Measurements from ENCODE around the gene HUWE1.
"Not testable (repeated sequence)": the region's sequence is repeated elsewhere in the genome, so short reads cannot be mapped to it uniquely, and the experiment has no call there.

The HUWE1 gene

GRCh38 chrX:53686151-53686885, at the start of gene HUWE1:
TSS of gene HUWE1 (minus strand) at chrX:53686719. CDS start at chrX:53654107, 32,612 bp downstream.
- DNase-seq (ENCODE audit: low spot score) = peak; percentile 75

- DNase-seq (ENCODE audit: low spot score) = no peak
Measured at GRCh38 chrX:53732797-53733196, 46.3 kb upstream of the HUWE1 start.

- DNase-seq (ENCODE audit: low spot score) = no peak
Measured at GRCh38 chrX:53729751-53730150, 43.2 kb upstream of the HUWE1 start.

- no peak for DNase-seq (ENCODE audit: low spot score)
Measured at GRCh38 chrX:53728506-53728905, 42.0 kb upstream of the HUWE1 start.

- DNase-seq (ENCODE audit: low spot score) = no peak
Measured at GRCh38 chrX:53724872-53725271, 38.4 kb upstream of the HUWE1 start.

GRCh38 chrX:53723381-53723780, 36.9 kb upstream of the HUWE1 start:
- DNase-seq (ENCODE audit: low spot score) = no peak

GRCh38 chrX:53721610-53722009, 35.1 kb upstream of the HUWE1 start:
- DNase-seq (ENCODE audit: low spot score) = not testable (repeated sequence)

- DNase-seq (ENCODE audit: low spot score) = not testable (repeated sequence)
Measured at GRCh38 chrX:53719666-53720065, 33.1 kb upstream of the HUWE1 start.

GRCh38 chrX:53718073-53718472, 31.6 kb upstream of the HUWE1 start:
- no peak for DNase-seq (ENCODE audit: low spot score)

- no peak for DNase-seq (ENCODE audit: low spot score)
Measured at GRCh38 chrX:53717205-53717604, 30.7 kb upstream of the HUWE1 start.

- DNase-seq (ENCODE audit: low spot score) = no peak
Measured at GRCh38 chrX:53716328-53717088, 30.0 kb upstream of the HUWE1 start.

GRCh38 chrX:53715346-53715924, 28.9 kb upstream of the HUWE1 start:
- no peak for DNase-seq (ENCODE audit: low spot score)

- no peak for DNase-seq (ENCODE audit: low spot score)
Measured at GRCh38 chrX:53714580-53715345, 28.2 kb upstream of the HUWE1 start.

- DNase-seq (ENCODE audit: low spot score) = no peak
Measured at GRCh38 chrX:53713987-53714579, 27.6 kb upstream of the HUWE1 start.

- no peak for DNase-seq (ENCODE audit: low spot score)
Measured at GRCh38 chrX:53711436-53711835, 24.9 kb upstream of the HUWE1 start.

GRCh38 chrX:53704854-53705253, 18.3 kb upstream of the HUWE1 start:
- DNase-seq (ENCODE audit: low spot score) = no peak

GRCh38 chrX:53704294-53704693, 17.8 kb upstream of the HUWE1 start:
- no peak for DNase-seq (ENCODE audit: low spot score)

- DNase-seq (ENCODE audit: low spot score) = no peak
Measured at GRCh38 chrX:53695946-53696549, 9.5 kb upstream of the HUWE1 start.

- DNase-seq (ENCODE audit: low spot score) = no peak
Measured at GRCh38 chrX:53694642-53695041, 8.1 kb upstream of the HUWE1 start.

- no peak for DNase-seq (ENCODE audit: low spot score)
Measured at GRCh38 chrX:53688300-53688699, 1.8 kb upstream of the HUWE1 start.

- peak; percentile 61 for DNase-seq (ENCODE audit: low spot score)
Measured at GRCh38 chrX:53685711-53686110, 808 bp downstream of the HUWE1 start.

Data from RKO (cell line).